Cardiac septum (tissue), 1 donor: ENCODE data around the gene SYNGAP1. TPM values are rescaled to one million over a fixed set of nuclear protein-coding genes. Genes with fewer than 3 reads are reported as not detected.

Source experiments
- DNase-seq: peaks from one replicate; pipeline ENCODE4 v3.0.0-alpha.2; 2020; ENCODE audit warnings: low spot score
- intact Hi-C: fragments of 100-400 bp; cut with DNase I; formaldehyde crosslinking; loops from one replicate; pipeline ENCODE4 v1.14.0; 2022
- microRNA-seq: library from miRNA; unstranded; fragments of <30 nt; microRNA quantifications from one replicate; pipeline ENCODE4 v1.2.0, GENCODE V29; 2020
- total RNA-seq: library from RNA; stranded (reverse); fragmentation: NEBNext Ultra II Directional; extraction: Animal tissue kit (Norgen Biotek cat#: 25700); gene quantifications from one replicate; pipeline ENCODE4 v1.2.1, GENCODE V29; 2021
- donor health status: DM: no; HTN: no; CAD: no.

Gene SYNGAP1
- total RNA-seq, 1 donor from 2014 or later, result 9.0 TPM

DNA sequence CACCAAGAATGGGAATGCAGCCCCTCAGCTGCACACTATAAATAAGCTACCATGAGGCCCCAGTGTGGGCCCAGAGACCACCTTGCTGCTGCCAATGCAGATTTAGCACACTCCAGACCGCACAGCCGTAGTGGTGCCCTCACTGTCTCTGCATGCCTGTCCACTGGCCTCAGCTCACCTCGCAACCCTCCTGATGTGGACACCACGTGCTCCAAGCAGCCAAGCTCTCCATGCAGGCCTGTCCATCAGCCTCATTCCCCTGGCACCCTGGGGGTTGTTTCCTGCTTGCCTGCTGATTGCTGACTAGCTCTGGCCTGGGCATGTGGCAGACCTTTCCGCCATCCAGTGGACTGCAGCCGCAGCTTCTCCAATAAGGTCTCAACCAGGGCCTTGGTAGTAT is 70.8 kb downstream of the SYNGAP1 start:
- no peak for DNase-seq
- intact Hi-C loops, result no loop called here

DNA sequence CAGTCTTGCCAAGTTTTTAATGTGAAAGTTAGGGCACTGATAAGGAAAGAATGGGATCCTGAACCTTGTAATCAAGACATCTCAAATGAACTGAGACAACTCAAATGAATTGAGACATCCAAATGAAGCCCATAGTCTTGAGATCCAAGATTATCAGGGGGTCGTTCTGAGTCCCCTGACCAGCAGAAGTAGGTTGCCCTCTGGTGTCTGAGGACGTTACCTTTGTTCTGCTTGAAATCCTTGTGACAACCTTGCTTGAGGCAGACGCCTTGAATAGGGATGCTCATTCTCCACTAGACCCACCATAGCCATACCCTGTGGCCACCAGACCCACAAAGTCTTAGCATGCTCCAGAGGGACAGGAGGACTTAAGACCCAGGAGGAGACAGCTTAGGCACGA is 72.2 kb downstream of the SYNGAP1 start:
- DNase-seq, result no peak

DNA sequence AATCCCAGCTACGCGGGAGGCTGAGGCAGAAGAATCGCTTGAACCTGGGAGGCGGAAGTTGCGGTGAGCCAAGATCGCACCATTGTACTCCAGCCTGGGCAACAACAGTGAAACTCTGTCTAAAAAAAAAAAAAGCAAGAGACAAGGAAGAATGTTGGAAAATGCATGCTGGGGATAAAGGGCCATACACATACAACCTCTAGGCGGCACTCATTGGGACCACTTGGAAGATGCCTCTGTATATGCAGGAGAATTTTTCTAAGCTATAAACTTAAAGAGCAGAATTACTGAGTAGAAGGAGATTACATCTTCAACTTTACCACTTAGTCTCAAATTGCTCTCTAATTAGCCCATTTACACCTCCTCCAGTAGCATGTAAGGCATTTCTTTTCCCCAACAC is 77.3 kb downstream of the SYNGAP1 start:
- no peak for DNase-seq
- intact Hi-C loops, result no loop called here

More for the DNA sequence above, 72.2 kb downstream of the SYNGAP1 start:
- intact Hi-C loops, result no loop called here

DNA sequence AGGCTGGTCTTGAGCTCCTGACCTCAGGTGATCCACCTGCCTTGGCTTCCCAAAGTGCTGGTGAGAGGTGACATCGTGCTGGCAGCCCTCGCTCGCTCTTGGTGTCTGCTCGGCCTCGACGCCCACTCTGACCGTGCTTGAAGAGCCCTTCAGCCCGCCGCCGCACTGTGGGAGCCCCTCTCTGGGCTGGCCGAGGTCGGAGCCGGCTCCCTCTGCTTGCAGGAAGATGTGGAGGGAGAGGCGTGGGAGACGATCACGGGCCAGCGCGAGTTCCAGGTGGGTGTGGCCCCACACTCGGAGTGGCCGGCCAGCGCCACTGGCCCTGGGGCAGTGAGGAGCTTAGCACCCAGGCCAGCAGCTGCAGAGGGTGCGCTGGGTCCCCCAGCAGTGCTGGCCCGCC is 82.6 kb downstream of the SYNGAP1 start:
- no peak for DNase-seq
- intact Hi-C loops, result no loop called here

DNA sequence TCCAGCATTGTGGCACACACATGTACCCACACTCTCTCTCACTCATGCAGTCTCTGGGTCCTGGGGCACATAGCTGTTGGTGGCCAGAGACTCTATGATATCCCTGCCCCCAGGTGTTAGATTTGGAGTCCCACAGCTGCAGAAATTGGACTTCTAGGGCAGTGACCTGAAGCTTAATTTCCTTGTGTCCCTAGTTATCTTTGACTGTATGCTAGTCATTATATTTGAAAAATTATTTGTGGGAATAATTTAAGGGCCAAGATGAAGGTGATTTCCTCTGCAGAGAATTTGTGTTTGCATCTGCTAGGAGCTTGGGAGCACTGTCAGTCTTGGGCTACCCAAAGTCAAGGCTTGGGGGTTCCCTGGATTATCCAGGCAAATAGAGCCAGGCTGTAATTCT is 84.6 kb downstream of the SYNGAP1 start:
- no peak for DNase-seq
- intact Hi-C loops, result no loop called here

Small RNA genes within 50 kb of the gene (microRNA-seq; reads per million reads assigned to microRNA genes)
- not detected for gene MIR5004

Other genes starting within 250 kb of the SYNGAP1 start
- 1.7 TPM for gene COL11A2, start 227.6 kb upstream of the SYNGAP1 start, total RNA-seq
- gene RXRB, start 219.4 kb upstream of the SYNGAP1 start, total RNA-seq, result 33.5 TPM
- 62.4 TPM for gene SLC39A7, start 219.2 kb upstream of the SYNGAP1 start, total RNA-seq
- 9.9 TPM for gene HSD17B8, start 215.4 kb upstream of the SYNGAP1 start, total RNA-seq
- gene RING1, start 211.6 kb upstream of the SYNGAP1 start, total RNA-seq, result 24.5 TPM
- gene VPS52, start 148.2 kb upstream of the SYNGAP1 start, total RNA-seq, result 32.5 TPM
- gene RPS18, start 148.0 kb upstream of the SYNGAP1 start, total RNA-seq, result 753 TPM
- 9.3 TPM for gene B3GALT4, start 142.9 kb upstream of the SYNGAP1 start, total RNA-seq
- 18.8 TPM for gene WDR46, start 130.8 kb upstream of the SYNGAP1 start, total RNA-seq
- gene PFDN6, start 130.5 kb upstream of the SYNGAP1 start, total RNA-seq, result 35.1 TPM
- gene RGL2, start 121.1 kb upstream of the SYNGAP1 start, total RNA-seq, result 46.9 TPM
- gene TAPBP, start 106.0 kb upstream of the SYNGAP1 start, total RNA-seq, result 85.8 TPM
- 19.9 TPM for gene ZBTB22, start 102.3 kb upstream of the SYNGAP1 start, total RNA-seq
- 19.8 TPM for gene DAXX, start 97.1 kb upstream of the SYNGAP1 start, total RNA-seq
- gene KIFC1, start 28.2 kb upstream of the SYNGAP1 start, total RNA-seq, result 0.24 TPM
- 74.8 TPM for gene PHF1, start 9.1 kb upstream of the SYNGAP1 start, total RNA-seq
- 94.6 TPM for gene CUTA, start 2.0 kb upstream of the SYNGAP1 start, total RNA-seq
- 4.5 TPM for gene ZBTB9, start 34.5 kb downstream of the SYNGAP1 start, total RNA-seq
- 18.8 TPM for gene BAK1, start 160.2 kb downstream of the SYNGAP1 start, total RNA-seq
- 6.9 TPM for gene ITPR3, start 201.3 kb downstream of the SYNGAP1 start, total RNA-seq